DMS 273 treated with DMSO at 0.1 percent for 48 hours (cell line): ENCODE data around the gene GNG11.

Experiments
- DNase-seq: peaks from one replicate; lab custom pipeline; 2025; lab: John Stamatoyannopoulos, UW

GNG11 gene

DNA sequence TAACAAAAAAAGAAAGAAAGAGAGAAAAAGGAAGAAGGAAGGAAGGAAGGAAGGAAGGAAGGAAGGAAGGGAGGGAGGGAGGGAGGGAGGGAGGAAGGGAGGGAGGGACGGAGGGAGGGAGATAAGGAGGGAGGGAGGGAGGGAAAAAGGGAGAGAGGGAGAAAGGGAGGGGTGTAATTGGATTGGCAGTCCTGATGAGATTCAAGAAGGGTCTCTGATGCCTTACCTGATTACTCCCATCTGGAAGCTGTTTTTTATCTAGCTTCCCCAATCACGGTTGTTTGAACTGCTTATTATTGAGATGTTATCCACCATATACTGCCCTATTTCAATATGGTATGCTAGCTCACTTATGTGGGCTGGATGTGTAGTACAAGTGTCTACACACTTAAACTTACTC is 27.3 kb downstream of the GNG11 start:
- DNase-seq, result no peak

DNA sequence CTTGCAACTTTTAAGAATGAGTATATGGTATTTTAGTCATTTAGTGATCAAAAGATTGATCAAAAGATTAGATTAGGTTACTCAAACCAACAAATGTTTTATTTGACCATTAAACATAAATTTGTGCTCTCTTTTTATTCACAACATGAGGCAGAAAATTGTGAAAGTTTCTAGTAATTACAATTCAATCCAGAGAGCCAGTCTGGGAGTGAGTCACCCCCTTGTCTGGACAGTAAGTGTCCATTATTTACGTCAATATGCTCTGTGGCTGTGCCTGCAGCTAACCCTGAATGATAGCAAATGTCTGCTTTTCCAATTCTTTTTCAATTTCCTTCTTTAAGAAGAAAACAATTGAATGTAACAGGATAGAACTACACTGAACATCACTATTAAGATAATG is 27.9 kb downstream of the GNG11 start:
- DNase-seq, result no peak

DNA sequence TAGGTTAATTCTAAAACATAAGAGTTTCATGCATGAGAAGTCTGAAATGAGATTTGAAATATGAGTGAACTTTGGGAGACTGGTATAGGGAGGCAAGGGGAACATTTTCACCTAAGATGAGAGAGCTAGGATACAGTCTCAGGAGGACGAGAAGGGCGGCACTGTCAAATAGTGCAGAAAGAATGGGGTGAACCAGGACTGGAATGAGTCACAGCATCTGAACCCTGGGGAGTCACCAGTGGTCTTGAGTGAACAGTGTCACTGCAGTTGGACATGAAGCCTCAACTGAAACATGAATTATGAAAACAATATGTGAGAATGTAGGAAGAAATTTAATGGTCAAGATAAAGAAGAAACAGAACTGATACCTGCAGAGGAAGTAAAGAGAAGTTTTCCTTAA is 33.8 kb downstream of the GNG11 start:
- no peak for DNase-seq

DNA sequence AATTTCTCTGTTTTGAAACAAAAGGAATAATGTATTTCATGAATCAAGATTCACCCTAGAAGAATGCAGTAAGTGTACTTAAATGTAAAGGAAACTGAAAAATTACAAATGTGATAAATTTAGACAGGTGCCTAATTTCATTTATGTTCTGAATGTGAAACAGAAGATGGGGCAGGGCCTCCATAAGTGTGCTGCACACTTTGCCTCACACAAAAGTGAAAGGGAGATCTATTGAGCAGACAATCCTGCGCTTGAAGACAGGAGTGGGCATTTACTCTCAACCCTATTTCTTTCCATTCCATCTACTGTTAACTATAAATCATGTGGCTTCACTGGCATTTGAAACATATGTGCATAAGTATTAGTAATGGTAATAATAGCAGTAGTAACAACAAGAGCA is 36.2 kb downstream of the GNG11 start:
- DNase-seq, result no peak

DNA sequence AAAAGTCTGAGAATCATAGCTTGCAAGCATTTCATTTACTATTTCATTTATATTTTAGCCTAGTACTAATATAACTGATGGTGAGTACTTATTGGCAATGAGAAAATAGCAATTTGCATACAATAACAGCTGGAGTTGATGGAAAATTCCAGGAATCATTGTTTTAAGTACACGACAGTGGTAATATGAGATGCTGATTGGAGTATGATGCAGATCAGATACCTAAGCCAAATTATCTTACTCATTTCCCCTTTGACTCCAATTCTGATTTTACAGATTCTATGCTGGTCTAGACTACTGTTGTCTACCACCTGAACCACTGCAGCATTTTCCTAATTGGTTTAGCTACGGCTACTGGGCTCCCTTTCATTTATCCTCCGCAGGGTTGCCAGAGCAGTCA is 36.7 kb downstream of the GNG11 start:
- no peak for DNase-seq

DNA sequence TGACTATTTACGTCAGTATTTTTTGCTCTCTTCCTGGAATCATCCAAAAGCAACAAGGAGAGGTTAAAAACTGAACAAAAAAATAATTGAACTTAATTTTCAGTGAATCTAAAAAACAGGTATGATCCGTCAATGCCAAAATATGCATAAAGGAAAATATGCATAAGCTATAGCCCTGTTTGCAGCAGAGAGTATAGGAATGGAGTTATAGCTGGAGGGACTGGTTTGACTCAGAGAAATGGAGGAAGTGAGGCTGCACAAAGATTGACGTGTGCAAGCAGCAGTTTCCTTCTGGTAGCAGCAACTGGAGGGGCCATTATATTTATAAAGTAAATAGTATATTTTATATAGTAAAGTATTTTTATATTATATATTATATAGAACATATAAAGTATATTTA is 37.1 kb downstream of the GNG11 start:
- DNase-seq, result no peak

DNA sequence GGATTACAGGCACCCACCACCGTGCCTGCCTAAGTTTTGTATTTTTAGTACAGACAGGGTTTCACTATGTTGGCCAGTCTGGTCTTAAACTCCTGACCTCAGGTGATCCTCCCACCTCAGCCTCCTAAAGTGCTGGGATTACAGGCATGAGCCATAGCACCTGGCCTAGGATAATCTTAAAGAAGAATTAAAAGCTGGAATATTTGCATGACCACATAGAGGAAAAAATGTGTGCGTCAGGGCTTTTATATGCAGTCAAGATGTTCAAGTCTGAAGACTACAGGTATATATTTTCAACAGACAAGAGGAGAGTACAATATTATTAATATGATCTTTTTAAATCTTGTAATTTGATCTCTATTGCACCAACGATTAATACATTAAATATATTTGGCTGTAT is 39.5 kb downstream of the GNG11 start:
- DNase-seq, result no peak

DNA sequence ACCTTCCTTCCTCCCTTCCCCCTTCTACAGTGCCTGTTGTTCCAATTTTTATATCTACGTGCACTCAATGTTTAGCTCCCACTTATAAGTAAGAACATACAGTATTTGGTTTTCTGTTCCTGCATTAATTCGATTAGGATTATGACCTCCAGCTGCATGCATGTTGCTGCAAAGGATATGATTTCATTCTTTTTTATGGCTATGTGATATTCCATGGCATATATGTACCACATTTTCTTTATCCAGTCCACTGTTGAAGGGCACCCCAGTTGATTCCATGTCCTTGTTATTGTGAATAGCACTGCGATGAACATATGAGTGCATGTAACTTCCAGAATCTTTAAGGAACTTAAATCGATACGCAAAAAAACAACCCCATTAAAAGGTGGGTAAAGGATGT is 42.7 kb downstream of the GNG11 start:
- DNase-seq, result no peak

DNA sequence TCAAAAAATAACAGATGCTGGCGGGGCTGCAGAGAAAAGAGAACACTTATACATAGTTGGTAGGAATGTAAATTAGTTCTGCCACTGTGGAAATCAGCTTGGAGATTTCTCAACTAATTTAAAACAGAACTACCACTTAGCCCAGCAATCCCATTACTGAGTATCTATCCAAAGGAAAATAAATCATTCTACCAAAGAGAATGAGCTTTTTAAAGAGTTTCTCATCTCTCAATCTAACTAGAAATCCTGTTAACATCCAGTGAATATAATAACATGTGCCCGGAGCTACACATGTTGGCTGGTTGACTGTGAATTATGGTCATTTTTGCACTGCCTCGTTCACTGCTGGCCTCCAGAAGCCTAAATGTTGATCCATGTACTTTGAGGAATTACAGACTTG is 43.3 kb downstream of the GNG11 start:
- no peak for DNase-seq

DNA sequence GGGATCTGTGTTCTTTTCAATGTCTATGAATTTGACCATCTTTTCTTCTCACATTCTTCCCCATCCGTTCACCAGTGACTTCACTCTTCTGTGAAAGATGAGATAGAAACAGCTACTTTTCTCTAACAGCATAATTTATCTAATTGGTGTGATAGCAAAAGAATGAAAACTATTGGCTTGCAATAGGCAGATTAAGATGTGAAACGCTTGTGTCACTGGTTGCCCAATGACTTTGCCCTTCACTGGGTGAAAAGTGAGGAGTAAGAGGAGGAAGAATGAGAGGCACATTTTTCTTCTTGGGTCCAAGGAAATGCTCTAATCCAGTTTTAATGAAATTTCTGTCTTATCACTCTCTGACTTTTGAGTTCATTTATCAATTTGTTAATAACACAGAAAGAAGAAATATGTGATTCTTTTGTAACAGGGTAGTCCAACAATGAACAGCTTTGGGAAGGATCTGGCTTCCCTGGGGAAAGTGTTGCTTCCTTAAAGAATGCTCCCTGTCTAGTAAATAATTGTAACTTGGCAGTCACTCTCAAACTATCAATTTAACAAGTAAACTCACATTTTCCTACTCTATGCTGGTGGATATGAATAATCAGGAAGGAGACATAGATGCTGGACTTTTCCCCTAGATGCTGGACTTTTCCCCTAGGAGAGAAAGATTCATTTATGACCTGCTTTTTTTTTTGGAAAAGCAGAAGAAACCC is 47.5 kb downstream of the GNG11 start:
- no peak for DNase-seq

DNA sequence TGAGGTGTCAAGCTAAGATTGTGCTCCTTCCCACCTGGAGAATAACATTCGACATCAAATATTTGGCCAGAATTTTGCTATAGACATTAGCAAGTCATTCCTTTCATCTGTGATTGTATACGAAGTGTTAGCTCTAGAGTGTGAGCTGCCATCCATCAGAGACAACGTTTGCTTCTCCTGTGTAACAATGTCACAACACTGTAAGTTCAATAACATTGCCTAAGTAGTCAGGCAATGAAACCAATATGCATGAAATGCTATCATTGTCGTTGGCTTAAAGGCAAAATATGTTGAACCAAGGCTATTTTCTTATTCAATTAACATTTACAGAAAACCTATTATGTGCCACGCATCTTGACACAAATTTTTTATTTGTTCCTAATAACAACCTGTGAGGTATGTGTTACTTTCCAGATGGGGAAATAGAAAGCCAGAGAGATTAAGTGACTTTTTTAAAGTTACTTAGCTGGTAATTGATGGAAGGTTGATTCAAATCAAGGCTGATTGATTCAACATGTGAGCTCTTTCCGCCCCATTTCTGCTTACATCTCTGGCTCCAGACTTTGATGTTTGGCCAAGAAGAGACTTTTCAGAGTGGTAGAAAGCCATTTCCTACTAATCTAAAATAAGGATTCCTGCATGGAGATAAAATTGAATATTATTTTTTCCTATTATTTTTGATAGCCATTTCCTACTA is 50.6 kb downstream of the GNG11 start:
- DNase-seq, result no peak

DNA sequence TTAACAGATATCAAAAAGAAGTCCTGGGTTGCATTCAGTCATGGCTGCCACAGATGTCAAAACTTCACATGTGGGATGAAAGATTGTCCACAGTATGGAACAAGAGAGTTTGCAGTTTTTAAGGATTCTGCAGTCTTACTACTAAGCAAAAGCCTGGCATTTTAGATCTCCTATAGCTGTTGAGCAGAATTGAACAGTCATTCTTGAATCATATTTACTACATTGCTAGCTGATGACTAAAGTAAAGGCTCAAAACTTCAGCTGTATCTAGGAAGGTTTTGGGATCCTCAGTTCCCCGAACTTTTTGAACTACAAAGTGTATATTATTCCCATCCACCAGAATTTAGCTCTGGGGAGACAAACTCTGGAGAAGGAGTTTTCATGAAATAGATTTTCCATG is 51.6 kb downstream of the GNG11 start:
- DNase-seq, result no peak

DNA sequence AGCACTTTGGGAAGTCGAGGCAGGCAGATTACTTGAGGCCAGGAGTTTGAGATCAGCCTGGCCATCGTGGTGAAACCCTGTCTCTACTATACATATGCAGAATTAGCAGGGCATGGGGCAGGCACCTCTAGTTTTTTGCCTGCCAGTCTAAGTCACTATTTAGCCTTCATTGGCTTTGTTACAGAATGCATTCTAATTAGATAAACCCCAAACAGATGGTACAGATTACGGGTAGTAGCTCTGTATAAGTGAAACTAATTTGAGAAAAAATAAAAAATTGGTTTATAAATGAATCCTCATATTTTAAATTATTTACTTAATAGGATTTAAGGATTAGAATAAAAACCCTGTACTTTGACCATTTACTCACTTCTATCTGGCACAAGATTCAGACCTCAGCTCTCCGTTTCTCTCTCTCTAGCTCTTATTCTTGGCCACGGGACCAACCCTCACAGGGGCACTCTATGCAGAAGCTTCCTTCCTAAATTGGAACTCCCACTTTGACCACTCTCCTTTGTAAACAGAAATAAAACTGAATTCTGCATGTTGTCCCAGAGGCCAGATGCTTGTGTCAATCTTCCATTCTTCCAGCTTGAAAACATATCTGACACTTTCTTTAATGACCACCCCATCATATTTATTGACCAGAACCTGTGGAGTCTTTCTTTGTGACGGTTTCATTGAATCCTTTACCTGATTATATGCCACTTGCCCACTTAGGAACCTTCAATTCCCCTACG is 55.8 kb downstream of the GNG11 start:
- DNase-seq, result no peak
